ENCODE data around the gene LRRC4C. TPM values are rescaled to one million over a fixed set of nuclear protein-coding genes. Genes with fewer than 3 reads are reported as not detected.

The LRRC4C gene
- total RNA-seq, 1 experiment from 2014 or later = 0.13 TPM

DNA sequence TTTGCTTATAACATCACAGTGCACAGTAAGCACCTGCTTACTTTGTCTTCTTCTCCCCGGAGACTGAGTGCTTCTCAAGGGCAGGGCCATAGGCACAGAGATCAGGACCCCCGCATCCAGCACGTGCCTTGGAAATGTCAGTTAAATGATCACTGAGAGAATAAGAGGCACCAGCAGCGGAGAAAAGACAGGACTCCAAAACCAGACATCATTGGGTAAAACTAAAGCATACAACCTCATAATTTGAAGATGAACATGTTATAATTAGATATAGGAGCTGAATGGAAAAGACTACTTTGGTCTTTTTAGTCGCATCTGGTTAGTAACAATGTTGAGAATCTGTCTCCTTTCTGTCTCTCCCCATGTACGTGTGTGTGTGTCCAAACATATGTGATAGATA is 1279.9 kb downstream of the LRRC4C start:
- Histone ChIP-seq H2AK5ac (ENCODE audit: insufficient read length, low read length) (no peak overlapping the region), H3K56ac (ENCODE audit: insufficient read length, low read depth, low read length) (no peak overlapping the region), H2BK120ac (ENCODE audit: low read depth, low read length, poor library complexity, severe bottlenecking) (no peak overlapping the region), H3K79me2 (ENCODE audit: insufficient read depth, low read length) (no peaks in the 10 kb centered on the region), H3K27ac (ENCODE audit: insufficient read length, low read depth, low read length) (no peak overlapping the region), H3K79me1 (ENCODE audit: insufficient read depth, low read depth, low read length, poor library complexity, severe bottlenecking) (no peaks in the 10 kb centered on the region), H2BK12ac (ENCODE audit: insufficient read length, low read depth, low read length) (no peak overlapping the region), H3K9me3 (ENCODE audit: control insufficient read depth, low read depth, low read length) (no peaks in the 10 kb centered on the region), H2BK5ac (ENCODE audit: insufficient read length, low read length) (no peak overlapping the region), H3K18ac (ENCODE audit: insufficient read length, low read depth, low read length) (no peak overlapping the region), H4K5ac (ENCODE audit: insufficient read length, low read depth, low read length) (no peak overlapping the region), H2AFZ (ENCODE audit: low read length) (no peak overlapping the region), H3K4ac (ENCODE audit: low read depth, low read length) (no peak overlapping the region), H3K23ac (ENCODE audit: insufficient read length, low read depth, low read length) (no peak overlapping the region), H3T11ph (ENCODE audit: low read length) (no peak overlapping the region), H4K20me1 (ENCODE audit: control insufficient read depth, insufficient read depth, insufficient read length) (no peaks in the 10 kb centered on the region), H4K8ac (replicated peaks; ENCODE audit: insufficient read length, low read depth, low read length) (no peak overlapping the region), H2BK15ac (ENCODE audit: low read depth, low read length) (no peak overlapping the region), H3K4me1 (ENCODE audit: insufficient read depth, low read length) (no peaks in the 10 kb centered on the region), H4K91ac (ENCODE audit: insufficient read length, low read depth, low read length) (no peak overlapping the region), H3K23me2 (ENCODE audit: insufficient read length, low read depth, low read length, poor library complexity, severe bottlenecking) (no peaks in the 10 kb centered on the region), H3K14ac (ENCODE audit: insufficient read depth, low read length) (no peak overlapping the region), H2BK20ac (ENCODE audit: low read depth, low read length, poor library complexity, severe bottlenecking) (no peak overlapping the region), H3K9ac (ENCODE audit: extremely low read depth, insufficient read length, low read length) (no peak overlapping the region), H3K27me3 (ENCODE audit: insufficient read depth, low read length) (no peaks in the 10 kb centered on the region), H3K4me2 (ENCODE audit: insufficient read depth, insufficient read length, low read length) (no peak overlapping the region)
- Mint-ChIP-seq H3K36me3 (ENCODE audit: insufficient read depth in 1 of 3, low read depth in 3 of 3) (no peaks in the 10 kb centered on the region; a peak in 1 of 7 replicates), H3K4me1 (no peaks in the 10 kb centered on the region), H3K27me3 (ENCODE audit: low read depth) (peaks cover 16% of the 10 kb centered on the region), H3K4me3 (no peak overlapping the region), H3K9me3 (no peaks in the 10 kb centered on the region), H3K27ac (no peak overlapping the region)
- no peak for DNase-seq
- TF ChIP-seq, protein P1, sequence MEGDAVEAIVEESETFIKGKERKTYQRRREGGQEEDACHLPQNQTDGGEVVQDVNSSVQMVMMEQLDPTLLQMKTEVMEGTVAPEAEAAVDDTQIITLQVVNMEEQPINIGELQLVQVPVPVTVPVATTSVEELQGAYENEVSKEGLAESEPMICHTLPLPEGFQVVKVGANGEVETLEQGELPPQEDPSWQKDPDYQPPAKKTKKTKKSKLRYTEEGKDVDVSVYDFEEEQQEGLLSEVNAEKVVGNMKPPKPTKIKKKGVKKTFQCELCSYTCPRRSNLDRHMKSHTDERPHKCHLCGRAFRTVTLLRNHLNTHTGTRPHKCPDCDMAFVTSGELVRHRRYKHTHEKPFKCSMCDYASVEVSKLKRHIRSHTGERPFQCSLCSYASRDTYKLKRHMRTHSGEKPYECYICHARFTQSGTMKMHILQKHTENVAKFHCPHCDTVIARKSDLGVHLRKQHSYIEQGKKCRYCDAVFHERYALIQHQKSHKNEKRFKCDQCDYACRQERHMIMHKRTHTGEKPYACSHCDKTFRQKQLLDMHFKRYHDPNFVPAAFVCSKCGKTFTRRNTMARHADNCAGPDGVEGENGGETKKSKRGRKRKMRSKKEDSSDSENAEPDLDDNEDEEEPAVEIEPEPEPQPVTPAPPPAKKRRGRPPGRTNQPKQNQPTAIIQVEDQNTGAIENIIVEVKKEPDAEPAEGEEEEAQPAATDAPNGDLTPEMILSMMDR (conservative IDR thresholded peaks at IDR 0.05) = no peak
- no CpG with 5 or more reads among the region's 6 CpGs for WGBS (ENCODE audit: extremely low coverage, insufficient read length, low lambda C conversion rate)

All from H9 (cell line).